Measurements from ENCODE around the gene PDXK. TPM values are rescaled to one million over a fixed set of nuclear protein-coding genes. Genes with fewer than 3 reads are reported as not detected.

The PDXK gene
- total and polyA plus RNA-seq, 10 of the 15 experiments (the other 5 are each of a cell fraction or from before 2014, with no cell fraction given): 3.7 to 141 (median 60.0) TPM

GRCh38 chr21:43775190-43775589 is 56.3 kb downstream of the PDXK start:
- Histone ChIP-seq H3K9ac (ENCODE audit: control insufficient read depth, insufficient read depth, low read length) (peak overlapping the region; percentile 76), H3K4me1 (ENCODE audit: control insufficient read depth, insufficient read depth, low read length) (peaks cover 9% of the 10 kb centered on the region), H4K20me1 (ENCODE audit: control insufficient read depth, insufficient read depth) (no peaks in the 10 kb centered on the region), H3K27ac (ENCODE audit: control insufficient read depth, insufficient read depth) (no peak overlapping the region), H2AFZ (ENCODE audit: control insufficient read depth, low read depth, low read length) (no peak overlapping the region; the same call in 1 of the 2 replicates), H3K27me3 (replicated peaks in 1 of 2; ENCODE audit: control insufficient read depth in 2 of 2, insufficient read depth in 2 of 2, low read length in 1 of 2) (no peaks in the 10 kb centered on the region), H3K4me3 (peak overlapping the region; percentile 83), H3K9me3 (replicated peaks; ENCODE audit: control insufficient read depth, insufficient read depth, low read length) (peaks cover 2% of the 10 kb centered on the region; the same call in 1 of the 3 replicates), H3K4me2 (ENCODE audit: control insufficient read depth, insufficient read depth) (peak overlapping the region; percentile 92), H3K79me2 (ENCODE audit: control insufficient read depth, insufficient read depth, low read length) (peaks cover 10% of the 10 kb centered on the region), H3K36me3 (ENCODE audit: control insufficient read depth in 2 of 2, insufficient read depth in 2 of 2, low read length in 1 of 2) (peaks cover 2 to 5% of the 10 kb centered on the region in 2 experiments; a peak in 2 of 4 replicates)
- SMC1A ChIA-PET (ENCODE audit: uncharacterized antibody, unreplicated experiment): no interaction called here
- no peak for DNase-seq (ENCODE audit: low read depth, low spot score)
- no peak for FAIRE-seq
- BruUV-seq (replicated peaks): TSS peak; percentile 77
- TF ChIP-seq TCF12 (IDR thresholded peaks at IDR 0.05; ENCODE audit: low read depth, low read length) (no peak), HDAC6 (IDR thresholded peaks at IDR 0.05; ENCODE audit: unreplicated experiment) (no peak), RBBP5 (conservative IDR thresholded peaks at IDR 0.05) (no peak), SRF (IDR thresholded peaks at IDR 0.05; ENCODE audit: low read depth in 2 of 2, low read length in 2 of 2) (no peak), NR2F1 (conservative IDR thresholded peaks at IDR 0.05) (no peak)
- TF ChIP-seq, protein P1, sequence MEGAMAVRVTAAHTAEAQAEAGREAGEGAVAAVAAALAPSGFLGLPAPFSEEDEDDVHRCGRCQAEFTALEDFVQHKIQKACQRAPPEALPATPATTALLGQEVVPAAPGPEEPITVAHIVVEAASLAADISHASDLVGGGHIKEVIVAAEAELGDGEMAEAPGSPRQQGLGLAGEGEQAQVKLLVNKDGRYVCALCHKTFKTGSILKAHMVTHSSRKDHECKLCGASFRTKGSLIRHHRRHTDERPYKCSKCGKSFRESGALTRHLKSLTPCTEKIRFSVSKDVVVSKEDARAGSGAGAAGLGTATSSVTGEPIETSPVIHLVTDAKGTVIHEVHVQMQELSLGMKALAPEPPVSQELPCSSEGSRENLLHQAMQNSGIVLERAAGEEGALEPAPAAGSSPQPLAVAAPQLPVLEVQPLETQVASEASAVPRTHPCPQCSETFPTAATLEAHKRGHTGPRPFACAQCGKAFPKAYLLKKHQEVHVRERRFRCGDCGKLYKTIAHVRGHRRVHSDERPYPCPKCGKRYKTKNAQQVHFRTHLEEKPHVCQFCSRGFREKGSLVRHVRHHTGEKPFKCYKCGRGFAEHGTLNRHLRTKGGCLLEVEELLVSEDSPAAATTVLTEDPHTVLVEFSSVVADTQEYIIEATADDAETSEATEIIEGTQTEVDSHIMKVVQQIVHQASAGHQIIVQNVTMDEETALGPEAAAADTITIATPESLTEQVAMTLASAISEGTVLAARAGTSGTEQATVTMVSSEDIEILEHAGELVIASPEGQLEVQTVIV (IDR thresholded peaks at IDR 0.05; ENCODE audit: borderline replicate concordance, partially characterized antibody): no peak
- CTCF ChIA-PET: interaction anchor here (1.1 kb wide), 1 partner anchor 16 kb away, joined by 3 read pairs; no protein-coding TSS in a partner anchor
- in situ Hi-C loops (cut with MboI) (no loop called here), intact Hi-C loops (cut with micrococcal nuclease; ENCODE audit: unreplicated experiment) (loop anchor here (5.0 kb wide), 1 partner anchor 48 kb away; no protein-coding TSS in a partner anchor)
- no peak for ATAC-seq
- POLR2A ChIA-PET: no interaction called here
- 80% methylated on average over 12 of the region's 12 CpGs for WGBS (ENCODE audit: insufficient coverage, insufficient replicate concordance, low lambda C conversion rate, missing lambda C conversion rate)
- RAD21 ChIA-PET (ENCODE audit: unreplicated experiment): no interaction called here

Measured in GM12878 (cell line).